ENCODE measurements around the gene BDH1. TPM values are rescaled to one million over a fixed set of nuclear protein-coding genes. Genes with fewer than 3 reads are reported as not detected.
A peak's percentile ranks its signal among the peaks of the same experiment; 100 is the strongest.

The BDH1 gene, protein sequence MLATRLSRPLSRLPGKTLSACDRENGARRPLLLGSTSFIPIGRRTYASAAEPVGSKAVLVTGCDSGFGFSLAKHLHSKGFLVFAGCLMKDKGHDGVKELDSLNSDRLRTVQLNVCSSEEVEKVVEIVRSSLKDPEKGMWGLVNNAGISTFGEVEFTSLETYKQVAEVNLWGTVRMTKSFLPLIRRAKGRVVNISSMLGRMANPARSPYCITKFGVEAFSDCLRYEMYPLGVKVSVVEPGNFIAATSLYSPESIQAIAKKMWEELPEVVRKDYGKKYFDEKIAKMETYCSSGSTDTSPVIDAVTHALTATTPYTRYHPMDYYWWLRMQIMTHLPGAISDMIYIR
- total RNA-seq (2016; rRNA removed; fragmentation: Illumina TruSeq; extraction: Trizol) (21.2 and 26.9 TPM in 2 replicates), polyA plus RNA-seq (2011; rRNA removed) (71.9 and 88.5 TPM in 2 replicates), polyA minus RNA-seq (2011; rRNA and poly(A)+ RNA removed; ENCODE audit: low replicate concordance) (7.9 and 48.3 TPM in 2 replicates), Bru-seq, nascent RNA (percentile 81 among the genes with signal in this experiment), BruChase-seq, experiment 1, labeled RNA remaining after a 6-hour chase (percentile 69 among the genes with signal in this experiment), BruChase-seq, experiment 2, labeled RNA remaining after a 2-hour chase (percentile 78 among the genes with signal in this experiment)
- total RNA-seq (2016; cell fraction: cytosol; rRNA removed; fragmentation: Illumina TruSeq; extraction: Trizol; ENCODE audit: low read depth): 3.3 and 3.6 TPM in 2 replicates
- total RNA-seq (2016; cell fraction: insoluble cytoplasmic fraction; rRNA removed; fragmentation: Illumina TruSeq; extraction: Trizol): 21.4 and 23.7 TPM in 2 replicates
- 5.1 and 6.3 TPM in 2 replicates for total RNA-seq (2016; cell fraction: membrane; rRNA removed; fragmentation: Illumina TruSeq; extraction: Trizol)
- total RNA-seq (2016; cell fraction: nucleus; rRNA removed; fragmentation: Illumina TruSeq; extraction: Trizol): 21.5 and 22.1 TPM in 2 replicates
- polyA plus RNA-seq (2011; cell fraction: cytosol; rRNA removed): 48.3 and 55.2 TPM in 2 replicates
- 155 and 175 TPM in 2 replicates for polyA plus RNA-seq (2011; cell fraction: nucleus; rRNA removed)
- 58.0 and 95.2 TPM in 2 replicates for polyA plus RNA-seq (2012)
- polyA plus RNA-seq (2016; cell fraction: cytosol; fragmentation: Illumina TruSeq; extraction: Trizol; ENCODE audit: low read depth): 3.2 and 4.0 TPM in 2 replicates
- polyA plus RNA-seq (2016; cell fraction: insoluble cytoplasmic fraction; fragmentation: Illumina TruSeq; extraction: Trizol; ENCODE audit: low read depth): 25.8 and 27.9 TPM in 2 replicates
- 5.6 and 5.9 TPM in 2 replicates for polyA plus RNA-seq (2016; cell fraction: membrane; fragmentation: Illumina TruSeq; extraction: Trizol; ENCODE audit: low read depth)
- 56.0 and 59.9 TPM in 2 replicates for polyA plus RNA-seq (2016; cell fraction: nucleus; fragmentation: Illumina TruSeq; extraction: Trizol; ENCODE audit: insufficient read depth, low read depth)
- polyA minus RNA-seq (2011; cell fraction: cytosol; rRNA and poly(A)+ RNA removed): 15.6 and 18.9 TPM in 2 replicates
- polyA minus RNA-seq (2011; cell fraction: nucleus; rRNA and poly(A)+ RNA removed): 54.7 and 82.6 TPM in 2 replicates
- long read RNA-seq, experiment 1, transcript BDH1-201 (7 exons, 3,330 nt): major isoform, 11 of 25 reads
- long read RNA-seq, experiment 1, partial matches to known transcripts: 1 of 25 reads
- long read RNA-seq, experiment 1, other reads (novel, unspliced or antisense): 12 of 25 reads
- long read RNA-seq, experiment 2, transcript BDH1-201 (7 exons, 3,330 nt): major isoform, 10 of 26 reads
- long read RNA-seq, experiment 2, partial matches to known transcripts: 3 of 26 reads
- long read RNA-seq, experiment 2, other reads (novel, unspliced or antisense): 12 of 26 reads

- Histone ChIP-seq H3K9me3 (ENCODE audit: low read length) (no peaks in the 10 kb centered on the region), H3K27me3 (ENCODE audit: control insufficient read depth in 1 of 2, insufficient read depth in 2 of 2, low read length in 2 of 2) (no peaks in the 10 kb centered on the region), H3K27ac (ENCODE audit: extremely low read length, insufficient read depth, low read length) (no peak within 1 kb of the TSS), H4K20me1 (ENCODE audit: insufficient read depth, low read length) (no peaks in the 10 kb centered on the region), H3K4me2 (ENCODE audit: low read depth, low read length) (no peak within 1 kb of the TSS), H3K36me3 (replicated peaks in 1 of 2; ENCODE audit: control insufficient read depth in 1 of 2, insufficient read depth in 2 of 2, low read length in 2 of 2) (no peaks in the 10 kb centered on the region; a peak in 2 of 5 replicates), H3K79me2 (ENCODE audit: insufficient read depth, low read length) (no peaks in the 10 kb centered on the region), H3K4me1 (ENCODE audit: insufficient read depth, low read length) (peaks cover 33% of the 10 kb centered on the region), H3K4me3 (replicated peaks in 1 of 3; ENCODE audit: insufficient read depth in 1 of 3, low read depth in 2 of 3, low read length in 3 of 3) (no peak within 1 kb of the TSS), H2AFZ (ENCODE audit: low read length) (no peak within 1 kb of the TSS), H3K9ac (ENCODE audit: insufficient read depth, low read depth, low read length) (no peak within 1 kb of the TSS)
- ATAC-seq: no peak
- POLR2A ChIA-PET: no interaction called here
- BruUV-seq (replicated peaks): no TSS peak
- no peak for FAIRE-seq
- DNase-seq (ENCODE audit: low spot score): no peak
- 97% methylated on average over 48 of the region's 96 CpGs for WGBS (ENCODE audit: low lambda C conversion rate)
- CTCF ChIA-PET (ENCODE audit: low intra/inter-chr PET ratio, low total read pairs): no interaction called here
- in situ Hi-C loops (cut with HindIII; ENCODE audit: extremely low pct_ligation_motif_present, low pct_unique_long_range_greater_than_20kb): no loop called here
- intact Hi-C loops (cut with micrococcal nuclease; ENCODE audit: unreplicated experiment): no loop called here
- TF ChIP-seq RBFOX2 (IDR thresholded peaks at IDR 0.05; ENCODE audit: low read depth, low read length) (0 out of 2 replicates have a peak, but pooled peaks have one; percentile 9), SRY (CRISPR knock-in tag; IDR thresholded peaks at IDR 0.05) (no peak)
Observed at GRCh38 chr3:197555281-197556261, at the start of gene BDH1. Gene BDH1 (minus strand): TSS chr3:197555968. CDS start chr3:197546443, 9,525 bp downstream.
